ELR (cell line): Measurements from ENCODE around the gene ZMIZ1.

ENCODE experiments used
- DNase-seq: peaks from one replicate; pipeline ENCODE4 v3.0.0-alpha.2; 2015; ENCODE audit warnings: low read depth

ZMIZ1 gene

GRCh38 chr10:79247373-79248137 is 178.8 kb downstream of the ZMIZ1 start:
- no peak for DNase-seq

GRCh38 chr10:79248341-79249185 is 179.8 kb downstream of the ZMIZ1 start:
- no peak for DNase-seq

GRCh38 chr10:79249186-79250121 is 180.7 kb downstream of the ZMIZ1 start:
- no peak for DNase-seq

- no peak for DNase-seq
Observed at GRCh38 chr10:79250259-79250658, 181.5 kb downstream of the ZMIZ1 start.

- DNase-seq: no peak
Observed at GRCh38 chr10:79252450-79252849, 183.7 kb downstream of the ZMIZ1 start.

GRCh38 chr10:79252971-79253370 is 184.2 kb downstream of the ZMIZ1 start:
- no peak for DNase-seq

- no peak for DNase-seq
Observed at GRCh38 chr10:79253704-79254103, 184.9 kb downstream of the ZMIZ1 start.

GRCh38 chr10:79254333-79255006 is 185.7 kb downstream of the ZMIZ1 start:
- no peak for DNase-seq

GRCh38 chr10:79255007-79255507 is 186.3 kb downstream of the ZMIZ1 start:
- no peak for DNase-seq

- DNase-seq: no peak
Observed at GRCh38 chr10:79256264-79256806, 187.6 kb downstream of the ZMIZ1 start.

GRCh38 chr10:79258894-79259293 is 190.1 kb downstream of the ZMIZ1 start:
- DNase-seq: no peak

- no peak for DNase-seq
Observed at GRCh38 chr10:79259834-79260233, 191.1 kb downstream of the ZMIZ1 start.

- DNase-seq: no peak
Observed at GRCh38 chr10:79260811-79261740, 192.3 kb downstream of the ZMIZ1 start.

GRCh38 chr10:79262131-79262530 is 193.4 kb downstream of the ZMIZ1 start:
- DNase-seq: no peak

- DNase-seq: no peak
Observed at GRCh38 chr10:79262959-79263746, 194.4 kb downstream of the ZMIZ1 start.

- DNase-seq: no peak
Observed at GRCh38 chr10:79263939-79264338, 195.2 kb downstream of the ZMIZ1 start.

- peak; percentile 47 for DNase-seq
Observed at GRCh38 chr10:79264942-79265341, 196.2 kb downstream of the ZMIZ1 start.

- DNase-seq: no peak
Observed at GRCh38 chr10:79266084-79266483, 197.3 kb downstream of the ZMIZ1 start.
